Measurements from ENCODE around the gene ACTL7B.

DNA sequence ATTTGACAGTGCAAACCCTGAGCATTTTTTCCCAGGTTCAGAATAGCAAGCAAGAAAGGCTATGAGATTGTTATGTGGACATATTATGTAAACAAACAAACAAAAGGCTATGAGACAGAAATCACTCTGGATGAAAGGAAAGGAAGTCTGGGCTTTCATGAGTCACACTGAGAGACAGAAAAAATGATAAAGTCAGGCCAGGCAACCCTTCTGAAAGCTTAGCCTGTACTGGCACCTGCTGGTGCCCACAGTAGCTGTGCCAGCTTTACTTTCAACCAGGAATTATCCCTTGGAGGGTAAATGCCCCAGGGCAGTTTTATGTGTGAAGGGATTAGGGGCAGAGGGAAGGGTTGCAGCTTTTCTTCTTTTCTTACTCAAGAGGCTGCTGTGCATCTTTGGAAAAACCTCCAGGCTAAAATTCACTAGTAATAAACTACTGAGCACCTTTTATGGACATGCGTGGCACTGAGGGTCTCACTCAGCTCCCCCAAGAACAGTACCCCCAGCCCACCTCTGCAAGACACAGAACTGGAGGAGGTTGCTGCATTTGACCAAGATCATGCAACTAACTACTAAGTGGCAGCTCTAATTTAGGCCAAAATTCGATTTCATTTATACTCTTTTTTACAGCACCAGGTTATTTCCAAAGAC, 41.7 kb downstream of the ACTL7B start:
- TF ChIP-seq, protein P1, sequence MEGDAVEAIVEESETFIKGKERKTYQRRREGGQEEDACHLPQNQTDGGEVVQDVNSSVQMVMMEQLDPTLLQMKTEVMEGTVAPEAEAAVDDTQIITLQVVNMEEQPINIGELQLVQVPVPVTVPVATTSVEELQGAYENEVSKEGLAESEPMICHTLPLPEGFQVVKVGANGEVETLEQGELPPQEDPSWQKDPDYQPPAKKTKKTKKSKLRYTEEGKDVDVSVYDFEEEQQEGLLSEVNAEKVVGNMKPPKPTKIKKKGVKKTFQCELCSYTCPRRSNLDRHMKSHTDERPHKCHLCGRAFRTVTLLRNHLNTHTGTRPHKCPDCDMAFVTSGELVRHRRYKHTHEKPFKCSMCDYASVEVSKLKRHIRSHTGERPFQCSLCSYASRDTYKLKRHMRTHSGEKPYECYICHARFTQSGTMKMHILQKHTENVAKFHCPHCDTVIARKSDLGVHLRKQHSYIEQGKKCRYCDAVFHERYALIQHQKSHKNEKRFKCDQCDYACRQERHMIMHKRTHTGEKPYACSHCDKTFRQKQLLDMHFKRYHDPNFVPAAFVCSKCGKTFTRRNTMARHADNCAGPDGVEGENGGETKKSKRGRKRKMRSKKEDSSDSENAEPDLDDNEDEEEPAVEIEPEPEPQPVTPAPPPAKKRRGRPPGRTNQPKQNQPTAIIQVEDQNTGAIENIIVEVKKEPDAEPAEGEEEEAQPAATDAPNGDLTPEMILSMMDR (IDR thresholded peaks at IDR 0.05), result peak; percentile 49
- TF ChIP-seq SIN3A (IDR thresholded peaks at IDR 0.05; ENCODE audit: borderline replicate concordance, low read depth, low read length), result no peak
